ENCODE data around the gene SYNPO2. TPM values are rescaled to one million over a fixed set of nuclear protein-coding genes. Genes with fewer than 3 reads are reported as not detected.

Gene SYNPO2
- total and polyA plus RNA-seq, 10 of the 15 experiments (the other 5 are each of a cell fraction or from before 2014, with no cell fraction given), result 0.04 to 0.34 (median 0.28) TPM

DNA sequence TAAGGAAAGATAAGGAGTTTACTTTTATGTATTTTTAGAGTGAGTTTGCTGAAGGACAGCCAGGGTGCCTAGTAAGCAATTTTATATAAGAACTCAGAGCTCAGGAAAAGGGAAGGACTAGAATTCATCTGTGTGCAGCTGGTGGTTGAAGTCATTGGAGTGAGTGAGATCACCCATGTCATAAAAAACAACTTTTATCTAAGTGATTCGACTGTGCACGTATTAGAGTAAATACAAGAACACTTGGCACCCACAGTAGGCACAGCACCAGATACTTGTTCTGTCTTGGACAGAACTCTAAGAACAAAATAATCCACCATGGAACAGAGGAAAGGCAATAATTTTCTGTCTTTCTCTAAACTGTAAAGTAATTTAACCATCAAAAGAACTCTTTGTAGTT, 31.6 kb downstream of the SYNPO2 start (continued):
- no peak for TF ChIP-seq POU2F2 (IDR thresholded peaks at IDR 0.05; ENCODE audit: borderline replicate concordance, low read depth, low read length)
- no peak for TF ChIP-seq E2F8 (IDR thresholded peaks at IDR 0.05; ENCODE audit: low read depth, partially characterized antibody)
- no peak for TF ChIP-seq BCL11A (IDR thresholded peaks at IDR 0.05; ENCODE audit: low read depth, low read length)
- TF ChIP-seq IKZF1 (conservative IDR thresholded peaks at IDR 0.05), result no peak

- intact Hi-C loops (cut with micrococcal nuclease; ENCODE audit: unreplicated experiment) (no loop called here), in situ Hi-C loops (cut with MboI) (no loop called here)
- no peaks in the 10 kb centered on the region for H4K20me1 ChIP-seq (ENCODE audit: control insufficient read depth, insufficient read depth)
- H3K27ac ChIP-seq (ENCODE audit: control insufficient read depth, insufficient read depth), result no peak overlapping the region
- H3K4me1 ChIP-seq (ENCODE audit: control insufficient read depth, insufficient read depth, low read length), result no peaks in the 10 kb centered on the region
- ChIA-PET POLR2A (interaction anchor here (0.7 kb wide), 1 partner anchor 642 kb away, joined by 3 read pairs; no protein-coding TSS in a partner anchor), CTCF (no interaction called here), SMC1A (ENCODE audit: uncharacterized antibody, unreplicated experiment) (no interaction called here), RAD21 (ENCODE audit: unreplicated experiment) (no interaction called here)
- no TSS peak for BruUV-seq (replicated peaks)
- H3K36me3 ChIP-seq (ENCODE audit: control insufficient read depth in 2 of 2, insufficient read depth in 2 of 2, low read length in 1 of 2), result no peaks in the 10 kb centered on the region
- no peaks in the 10 kb centered on the region for H3K79me2 ChIP-seq (ENCODE audit: control insufficient read depth, insufficient read depth, low read length)
- DNase-seq (ENCODE audit: low read depth, low spot score) (no peak), ATAC-seq (no peak), FAIRE-seq (no peak)
- H3K4me2 ChIP-seq (ENCODE audit: control insufficient read depth, insufficient read depth), result no peak overlapping the region
- H3K4me3 ChIP-seq, result no peak overlapping the region
- no peak overlapping the region for H3K9ac ChIP-seq (ENCODE audit: control insufficient read depth, insufficient read depth, low read length)
- H2AFZ ChIP-seq (ENCODE audit: control insufficient read depth, low read depth, low read length), result no peak overlapping the region
- H3K9me3 ChIP-seq (replicated peaks; ENCODE audit: control insufficient read depth, insufficient read depth, low read length), result no peaks in the 10 kb centered on the region
- H3K27me3 ChIP-seq (replicated peaks in 1 of 2; ENCODE audit: control insufficient read depth in 2 of 2, insufficient read depth in 2 of 2, low read length in 1 of 2), result no peaks in the 10 kb centered on the region
- TF ChIP-seq, protein P1, sequence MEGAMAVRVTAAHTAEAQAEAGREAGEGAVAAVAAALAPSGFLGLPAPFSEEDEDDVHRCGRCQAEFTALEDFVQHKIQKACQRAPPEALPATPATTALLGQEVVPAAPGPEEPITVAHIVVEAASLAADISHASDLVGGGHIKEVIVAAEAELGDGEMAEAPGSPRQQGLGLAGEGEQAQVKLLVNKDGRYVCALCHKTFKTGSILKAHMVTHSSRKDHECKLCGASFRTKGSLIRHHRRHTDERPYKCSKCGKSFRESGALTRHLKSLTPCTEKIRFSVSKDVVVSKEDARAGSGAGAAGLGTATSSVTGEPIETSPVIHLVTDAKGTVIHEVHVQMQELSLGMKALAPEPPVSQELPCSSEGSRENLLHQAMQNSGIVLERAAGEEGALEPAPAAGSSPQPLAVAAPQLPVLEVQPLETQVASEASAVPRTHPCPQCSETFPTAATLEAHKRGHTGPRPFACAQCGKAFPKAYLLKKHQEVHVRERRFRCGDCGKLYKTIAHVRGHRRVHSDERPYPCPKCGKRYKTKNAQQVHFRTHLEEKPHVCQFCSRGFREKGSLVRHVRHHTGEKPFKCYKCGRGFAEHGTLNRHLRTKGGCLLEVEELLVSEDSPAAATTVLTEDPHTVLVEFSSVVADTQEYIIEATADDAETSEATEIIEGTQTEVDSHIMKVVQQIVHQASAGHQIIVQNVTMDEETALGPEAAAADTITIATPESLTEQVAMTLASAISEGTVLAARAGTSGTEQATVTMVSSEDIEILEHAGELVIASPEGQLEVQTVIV (IDR thresholded peaks at IDR 0.05; ENCODE audit: borderline replicate concordance, partially characterized antibody), result no peak
- TF ChIP-seq SIN3A (IDR thresholded peaks at IDR 0.05; ENCODE audit: low read depth, low read length), result no peak
- no peak for TF ChIP-seq SPI1 (IDR thresholded peaks at IDR 0.05; ENCODE audit: borderline replicate concordance, insufficient read depth, low read depth, low read length)
- TF ChIP-seq IKZF1 (conservative IDR thresholded peaks at IDR 0.05), result no peak
- TF ChIP-seq BRCA1 (IDR thresholded peaks at IDR 0.05; ENCODE audit: low read depth, low read length), result no peak
- TF ChIP-seq NBN (IDR thresholded peaks at IDR 0.05), result no peak
- no peak for TF ChIP-seq LARP7 (IDR thresholded peaks at IDR 0.05)
- no peak for TF ChIP-seq ZNF622 (IDR thresholded peaks at IDR 0.05)
- TF ChIP-seq MYB (IDR thresholded peaks at IDR 0.05; ENCODE audit: borderline replicate concordance, low read depth, low read length), result no peak
- no peak for TF ChIP-seq PRDM15 (CRISPR knock-in tag; IDR thresholded peaks at IDR 0.05)
- TF ChIP-seq MEF2A (IDR thresholded peaks at IDR 0.05; ENCODE audit: insufficient read depth, low read depth, low read length), result no peak
Measured at GRCh38 chr4:118921786-118922185, 33.1 kb downstream of the SYNPO2 start.

All from GM12878 (cell line).